NCI-H2196 treated with DMSO at 0.1 percent for 48 hours (cell line): ENCODE measurements around the gene RTN4RL2.
A peak's percentile ranks its signal among the peaks of the same experiment; 100 is the strongest.

Experiments
- DNase-seq: peaks from one replicate; lab custom pipeline; 2025; ENCODE audit not compliant: unreplicated experiment; lab: John Stamatoyannopoulos, UW

Gene RTN4RL2

DNA sequence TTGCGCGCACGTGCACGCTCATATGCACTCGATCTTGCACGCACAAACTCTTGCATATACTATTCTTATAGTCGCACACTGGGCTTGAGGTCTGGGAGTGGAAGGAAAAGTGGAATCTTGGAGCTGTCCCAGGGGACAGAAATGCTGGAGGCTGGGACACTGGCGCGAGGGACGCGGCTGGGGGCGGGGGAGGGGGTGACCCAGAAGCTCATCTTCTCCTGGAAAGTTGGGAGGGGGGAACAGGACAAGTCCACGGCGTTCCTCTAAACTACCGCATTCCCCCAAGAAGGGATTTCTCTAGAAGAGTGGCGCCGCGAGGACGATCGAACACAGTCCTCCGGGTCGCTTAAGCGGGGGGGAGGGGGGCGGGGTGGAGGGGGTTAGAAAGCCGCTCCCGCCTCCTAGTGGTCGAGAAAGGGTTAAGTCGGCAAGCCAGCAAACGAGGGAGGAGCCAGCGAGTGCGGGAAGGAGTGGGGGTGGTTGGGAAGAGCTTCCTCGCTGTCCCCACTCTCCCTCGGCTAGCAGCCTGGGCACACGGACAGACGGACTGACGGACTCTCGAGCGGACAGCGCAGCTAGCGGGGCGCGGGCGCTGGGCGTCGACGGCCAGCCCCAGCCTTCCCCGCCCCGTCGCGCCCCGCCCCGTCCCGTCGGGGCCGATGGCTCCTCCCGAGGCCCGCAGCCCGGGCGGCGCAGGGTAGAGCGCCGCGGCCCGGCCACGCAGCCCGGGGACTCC, at the start of gene RTN4RL2:
Gene RTN4RL2, plus strand, starts transcription at position 507 of the 736 bp plus-strand sequence. CDS start 338 bp downstream, outside the sequence.
- peak; percentile 38 for DNase-seq

DNA sequence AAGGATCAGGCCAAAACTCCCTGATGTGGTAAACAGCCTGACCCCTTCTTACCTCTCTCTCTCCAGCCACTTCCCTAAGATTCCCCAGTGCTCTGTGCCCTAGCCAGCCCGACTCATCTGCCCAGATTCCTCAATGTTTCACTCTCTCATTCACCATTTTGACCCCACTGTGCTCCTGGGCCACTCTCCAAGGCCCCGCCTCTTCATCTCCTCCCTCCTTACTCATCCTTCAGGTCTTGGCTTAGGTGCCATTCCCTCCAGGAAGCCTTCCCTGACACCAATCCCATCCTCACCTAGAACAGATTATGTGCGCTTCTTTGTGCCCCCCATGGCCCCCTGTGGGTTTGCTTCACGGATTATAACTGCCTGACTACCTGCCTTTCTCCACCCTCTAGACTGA, 46.6 kb upstream of the RTN4RL2 start:
- DNase-seq = no peak

DNA sequence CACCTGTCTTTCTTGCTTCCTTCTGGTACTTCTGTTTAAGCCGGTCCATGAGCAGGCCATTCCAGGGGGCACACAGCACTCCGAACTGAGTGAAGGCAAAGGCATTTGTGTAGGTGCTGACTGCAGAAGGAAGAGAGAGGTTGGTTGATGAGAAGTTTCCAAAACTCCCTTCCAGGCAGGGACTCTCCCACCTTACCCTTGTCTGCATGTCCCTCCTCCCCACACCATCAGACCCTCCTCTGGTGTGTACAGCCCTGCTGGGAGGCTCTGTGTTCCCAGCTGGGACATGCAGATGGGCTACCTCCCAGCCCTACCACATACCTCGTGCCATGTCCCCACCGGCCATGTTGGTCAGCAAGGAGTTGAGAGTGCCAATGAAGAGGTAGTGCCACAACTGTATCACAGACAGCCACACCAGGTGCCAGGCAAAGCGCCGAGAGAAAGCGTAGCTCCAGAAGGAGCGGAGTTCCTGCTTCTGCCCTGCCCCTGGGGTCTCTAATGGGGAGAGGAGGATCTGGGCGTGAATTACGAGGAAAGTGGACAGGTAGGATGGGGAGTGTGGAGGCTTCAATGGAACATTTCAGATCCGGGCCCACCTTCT, 45.6 kb upstream of the RTN4RL2 start:
- DNase-seq = no peak

DNA sequence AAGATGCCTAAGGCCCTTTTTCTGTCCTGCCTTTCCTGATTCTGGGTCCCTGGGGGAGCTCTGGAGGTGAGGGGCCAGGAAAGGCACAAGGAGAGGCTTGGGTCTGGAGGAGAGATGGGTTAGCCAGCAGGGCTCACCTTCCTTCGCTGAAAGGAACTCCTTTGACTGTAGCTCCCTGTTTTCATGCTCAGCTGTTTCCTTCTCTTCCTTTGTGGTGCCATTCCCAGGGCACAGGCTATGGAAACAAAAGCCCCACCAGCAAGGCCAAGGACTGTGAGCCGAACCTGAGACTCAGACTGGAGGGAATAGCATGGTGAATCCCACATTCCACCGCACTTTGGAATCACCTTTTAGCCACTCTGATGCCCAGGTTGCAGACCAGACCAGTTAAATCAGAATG, 43.9 kb upstream of the RTN4RL2 start:
- DNase-seq = no peak

DNA sequence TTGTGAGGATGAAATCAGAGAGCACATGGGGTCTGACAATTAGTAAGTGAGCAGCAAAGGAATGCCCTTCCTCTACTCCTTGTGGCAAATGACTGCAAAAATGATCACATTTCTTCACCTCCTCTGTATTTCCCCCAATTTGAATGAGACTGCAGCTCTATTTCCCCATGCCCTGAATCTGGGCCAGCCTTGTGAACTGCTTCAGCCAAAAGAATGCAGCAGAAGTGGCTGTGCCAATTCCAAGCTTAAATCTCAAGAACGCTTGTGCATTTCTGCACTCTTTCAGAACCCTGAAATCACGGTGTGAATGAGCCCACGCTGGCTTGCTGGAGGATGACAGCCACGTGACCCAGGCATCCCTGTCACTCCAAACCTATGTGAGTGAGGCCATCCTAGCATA, 43.3 kb upstream of the RTN4RL2 start:
- DNase-seq = no peak

DNA sequence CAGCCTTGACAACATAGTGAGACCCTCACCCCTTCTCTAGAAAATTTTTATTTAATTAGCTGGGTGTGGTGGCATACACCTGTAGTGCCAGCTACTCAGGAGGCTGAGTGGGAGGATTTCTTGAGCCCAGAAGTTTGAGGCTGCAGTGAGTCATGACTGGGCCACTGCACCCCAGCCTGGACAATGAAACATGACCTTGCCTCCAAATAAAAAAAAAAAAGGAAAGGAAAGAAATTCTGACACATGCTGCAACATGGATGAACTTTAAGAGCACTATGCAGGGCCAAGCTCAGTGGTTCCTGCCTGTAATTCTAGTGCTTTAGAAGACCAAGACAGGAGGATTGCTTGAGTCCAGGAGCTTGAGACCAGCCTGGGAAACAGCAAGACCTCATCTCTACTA, 42.2 kb upstream of the RTN4RL2 start:
- no peak for DNase-seq

DNA sequence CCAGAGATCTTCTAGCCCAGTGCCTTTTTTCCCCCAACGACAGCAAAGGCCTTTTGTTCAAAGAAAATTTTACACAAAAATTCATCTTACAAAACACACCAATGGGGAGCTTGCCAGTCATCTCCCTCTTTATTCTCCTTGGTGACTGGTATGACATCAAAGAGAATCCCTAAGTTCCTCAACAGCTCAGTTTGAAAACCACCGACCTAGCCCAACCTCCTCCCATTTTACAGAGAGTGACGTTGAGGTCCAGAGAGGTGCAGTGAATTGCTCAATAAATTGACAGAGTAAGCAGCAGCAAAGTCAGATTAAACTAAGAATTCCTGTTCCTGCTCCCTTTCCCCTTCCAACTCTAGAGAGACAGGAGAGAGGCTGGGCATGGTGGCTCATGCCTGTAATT, 41.2 kb upstream of the RTN4RL2 start:
- no peak for DNase-seq

DNA sequence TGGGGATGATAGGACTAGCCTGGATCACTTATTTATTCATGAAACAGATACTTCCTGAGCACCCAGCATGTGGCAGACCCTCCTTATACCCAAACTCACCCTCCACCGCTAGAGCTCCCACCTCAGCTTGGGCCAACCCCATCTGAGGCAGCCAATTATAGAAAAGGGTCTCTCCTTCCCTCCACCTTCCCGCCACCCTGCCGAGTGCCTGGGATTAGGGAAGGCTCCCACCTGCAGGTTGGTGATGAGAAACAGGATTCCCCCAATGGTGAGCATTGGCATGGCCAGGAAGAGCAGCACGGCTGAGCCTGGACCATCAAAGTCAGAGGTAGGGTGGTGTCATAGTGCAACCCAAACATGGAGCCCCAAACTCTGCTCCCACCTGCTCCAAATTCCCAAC, 39.3 kb upstream of the RTN4RL2 start:
- no peak for DNase-seq

DNA sequence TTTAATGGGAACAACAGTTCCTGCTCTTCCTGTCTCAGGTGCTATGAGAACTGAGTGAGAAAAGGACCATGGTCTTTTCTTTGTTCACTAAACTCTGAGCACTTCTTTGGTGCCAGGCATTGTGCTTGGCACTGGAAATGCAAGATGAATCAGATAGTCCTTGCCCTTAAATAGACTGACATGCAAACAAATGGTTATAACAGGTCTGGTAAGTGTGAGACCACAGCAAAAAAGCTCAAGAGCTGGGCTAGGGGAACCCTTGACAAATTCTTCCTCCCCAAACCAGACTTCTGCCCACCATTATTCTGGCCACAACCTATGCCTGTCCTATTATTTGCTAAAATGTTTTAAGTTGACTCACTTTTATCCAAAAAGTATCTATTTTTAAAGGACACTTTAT, 38.5 kb upstream of the RTN4RL2 start:
- DNase-seq = no peak

DNA sequence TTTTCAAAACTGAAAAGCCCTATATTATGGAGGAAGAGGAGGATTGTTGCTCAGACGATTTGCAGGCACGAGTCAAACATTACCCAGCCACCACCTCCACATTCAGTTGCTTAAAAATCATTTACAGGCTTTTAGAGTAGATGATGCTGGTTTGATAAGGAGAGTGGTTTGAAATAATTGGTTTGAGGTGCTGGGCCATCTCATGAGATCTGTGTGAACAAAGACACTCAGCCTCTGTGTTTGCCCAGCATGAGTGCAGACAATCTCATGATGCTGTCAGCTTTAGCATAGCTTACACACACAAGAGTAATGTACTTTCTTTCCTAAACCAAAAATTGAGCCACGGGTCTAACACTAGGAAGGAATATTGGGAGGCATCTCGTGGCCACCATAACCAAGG, 37.7 kb upstream of the RTN4RL2 start:
- no peak for DNase-seq

DNA sequence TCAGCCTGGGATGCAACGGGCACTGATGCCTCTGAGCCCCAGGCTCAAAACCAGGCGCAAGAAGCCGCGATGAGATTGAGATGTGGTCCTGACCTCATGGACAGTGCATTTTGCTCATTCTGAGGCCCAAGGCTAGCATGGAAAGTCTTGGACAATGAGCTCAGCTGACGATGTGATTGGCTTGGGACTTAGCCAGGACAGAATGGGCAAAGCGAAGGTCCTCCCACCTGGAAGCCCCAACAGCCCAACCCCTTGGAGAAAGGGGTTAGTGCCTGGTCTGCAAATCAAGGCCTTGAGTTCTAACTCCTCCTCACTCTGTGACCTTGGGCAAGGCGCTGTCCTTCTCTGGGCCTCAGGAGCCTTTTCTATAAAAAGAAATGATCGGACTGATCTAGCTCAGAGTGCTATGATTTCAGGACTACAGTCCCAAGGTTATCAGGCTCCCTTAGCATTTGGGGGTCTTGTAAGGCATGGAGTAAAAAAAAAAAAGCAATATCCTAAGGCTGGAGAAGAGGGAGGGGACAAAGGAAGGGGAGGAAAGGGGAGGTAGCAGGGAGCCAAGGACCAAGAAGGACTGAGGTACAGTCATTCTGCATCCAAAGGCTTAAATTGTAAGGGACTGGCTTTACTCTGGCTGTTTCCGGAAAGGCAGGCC, 36.1 kb upstream of the RTN4RL2 start:
- DNase-seq = no peak

DNA sequence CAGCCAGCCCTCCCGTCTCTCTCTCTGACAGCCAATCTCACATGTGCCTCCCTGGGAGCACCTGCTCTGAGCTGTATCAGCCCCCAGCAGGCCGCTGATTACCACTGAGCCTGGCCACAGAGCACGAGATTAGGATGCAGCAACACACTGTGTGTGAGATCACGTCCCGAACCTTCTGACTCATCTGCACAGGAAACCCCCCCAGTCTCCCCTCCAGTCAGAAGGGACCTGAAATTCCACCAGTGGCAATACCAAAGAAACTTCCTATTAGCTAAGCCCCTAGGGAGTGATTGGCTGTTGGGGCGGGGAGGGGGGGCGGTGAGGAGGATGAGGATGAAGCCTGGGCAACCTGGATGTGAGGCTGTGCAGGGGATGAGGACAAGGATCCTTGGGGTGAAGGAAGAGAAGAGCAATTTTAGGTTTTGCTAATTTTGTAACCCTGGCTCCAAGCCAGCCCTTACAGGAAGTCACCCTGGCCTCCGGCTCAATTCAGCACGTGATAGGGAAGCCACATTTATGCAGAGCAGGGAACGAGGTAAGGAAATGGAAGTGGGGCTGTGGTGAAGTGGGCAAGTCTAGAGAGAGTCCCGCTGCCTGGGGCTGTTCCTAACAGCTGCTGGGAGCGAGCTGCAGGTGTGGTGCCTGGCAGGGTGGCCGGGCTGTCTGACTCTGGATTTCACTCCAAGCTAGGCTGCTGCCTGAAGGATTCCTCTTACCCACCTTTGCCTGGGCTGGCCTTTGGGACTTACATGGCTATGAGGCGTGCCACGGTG, 35.4 kb upstream of the RTN4RL2 start:
- DNase-seq = no peak

DNA sequence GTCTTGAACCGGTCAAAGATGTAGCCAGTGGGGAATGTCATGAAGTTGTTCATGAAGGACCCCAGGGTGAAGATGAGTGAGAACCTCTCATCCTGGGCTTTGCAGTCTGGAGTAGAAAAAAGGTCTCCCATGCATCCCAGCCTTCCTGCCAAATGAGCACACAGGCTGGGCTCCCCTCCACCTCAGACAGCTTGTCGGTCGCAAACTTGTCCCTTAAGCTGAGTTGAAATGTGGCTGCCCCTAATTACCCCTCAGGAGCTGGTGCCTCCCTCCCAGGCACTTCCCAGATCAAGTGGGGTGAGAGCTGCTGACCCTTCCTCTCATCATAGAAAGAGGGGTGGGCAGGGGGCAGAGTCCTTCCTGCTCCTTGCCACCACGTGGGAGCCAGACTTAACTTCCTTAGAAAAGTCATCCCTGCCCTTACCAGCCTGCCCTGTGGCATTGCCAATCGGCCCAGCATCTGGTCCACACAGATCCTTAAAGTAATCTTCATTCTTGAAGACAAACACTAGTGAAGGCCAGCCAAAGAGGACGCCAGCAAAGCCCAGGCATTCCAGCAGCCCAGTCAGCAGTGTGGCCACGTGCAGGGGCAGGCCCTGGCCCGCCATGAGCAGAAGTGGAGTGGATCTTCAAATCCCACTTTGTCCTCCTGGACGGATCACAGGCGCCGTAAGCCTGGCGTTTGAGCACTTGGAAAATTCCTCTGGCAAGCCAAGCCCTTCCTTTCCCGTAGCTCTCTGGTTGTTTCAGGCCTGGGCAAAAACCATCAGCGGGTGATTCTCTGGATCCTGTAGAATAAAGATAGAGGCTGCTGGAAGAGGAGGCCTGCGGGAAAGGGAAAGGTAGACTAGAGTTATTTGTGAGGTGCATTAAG, 34.5 kb upstream of the RTN4RL2 start:
- no peak for DNase-seq

DNA sequence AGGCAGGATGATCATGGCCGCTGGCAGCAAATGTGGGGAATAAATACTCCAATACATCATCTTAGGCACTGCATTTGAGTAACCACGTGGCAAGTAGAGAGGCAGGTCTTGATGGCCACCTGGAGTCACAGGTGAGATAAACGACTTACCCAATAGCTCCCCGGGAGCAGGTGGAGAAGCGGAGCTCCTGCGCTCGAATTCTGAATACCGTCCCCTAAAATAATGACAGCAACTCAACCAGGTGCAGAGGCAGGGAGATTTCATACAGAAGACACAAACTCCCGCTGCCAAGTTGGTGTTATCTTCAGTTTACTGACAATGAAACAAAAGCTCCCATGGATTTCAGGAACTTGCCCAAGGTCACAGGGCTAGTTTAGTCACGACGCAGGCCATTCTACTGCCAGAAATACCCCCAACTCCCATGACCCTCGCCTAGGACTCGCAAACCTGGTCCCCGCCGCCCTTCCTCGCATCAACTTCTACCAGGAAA, 33.8 kb upstream of the RTN4RL2 start:
- no peak for DNase-seq

DNA sequence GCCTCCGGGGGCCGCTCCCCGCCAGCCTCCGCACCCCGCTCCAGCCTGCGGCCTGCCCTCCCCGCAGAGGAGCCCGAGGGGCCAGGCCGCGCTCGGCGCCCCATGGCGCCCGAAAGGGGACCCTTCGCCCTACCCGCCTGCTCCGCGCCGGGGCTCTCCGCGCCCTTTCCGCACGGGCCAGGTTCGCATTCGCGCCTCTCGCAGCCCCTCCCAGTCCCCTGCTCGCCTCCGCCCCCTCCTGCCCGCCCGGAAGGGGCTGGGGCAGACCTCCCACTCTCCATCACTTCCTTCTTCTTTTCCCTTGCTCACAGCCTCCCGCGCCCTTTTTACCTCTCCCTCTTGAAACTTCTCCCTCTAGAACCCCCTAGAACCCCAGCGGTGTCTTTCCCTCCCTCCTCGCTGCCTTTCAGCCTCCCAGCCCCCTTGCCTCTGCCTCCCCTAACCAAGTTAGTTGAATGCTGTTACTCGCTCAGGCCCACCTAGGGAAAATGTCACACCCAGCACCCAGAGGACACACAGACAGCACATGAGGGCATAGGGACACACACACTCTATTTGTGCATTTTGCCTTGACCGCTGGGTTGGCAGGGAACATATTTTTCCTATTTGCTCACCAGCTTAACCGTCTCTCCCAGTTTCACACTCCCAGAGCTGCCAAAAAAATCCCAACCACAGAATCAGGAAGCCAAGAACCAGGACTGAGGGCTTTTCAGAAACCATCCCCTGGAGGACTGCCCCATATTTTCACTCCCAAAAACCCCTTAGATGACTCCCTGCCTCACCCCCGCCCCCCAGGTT, 33.2 kb upstream of the RTN4RL2 start, which contains the start of gene SLC43A3:
Gene SLC43A3, minus strand, starts transcription at position 193 of the 798 bp plus-strand sequence. CDS start 949 bp downstream, outside the sequence.
- peak; percentile 45 for DNase-seq

DNA sequence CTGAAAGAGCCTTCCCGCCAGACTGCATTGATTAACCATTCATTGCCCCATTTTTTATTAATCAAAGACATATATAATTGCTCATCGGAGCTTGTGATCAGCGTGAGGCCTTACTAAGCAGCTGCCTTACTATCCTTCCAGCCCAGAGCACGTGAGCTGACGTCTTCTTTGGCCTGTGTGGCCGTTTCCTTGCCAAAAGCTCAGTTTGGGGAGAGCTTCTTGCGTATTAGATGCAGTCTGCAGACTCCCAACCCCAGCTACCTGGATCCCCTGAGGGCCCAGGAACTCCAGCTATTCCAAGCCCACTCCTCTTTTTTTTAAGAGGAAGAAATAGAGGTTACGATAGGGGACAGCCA, 32.6 kb upstream of the RTN4RL2 start:
- DNase-seq = no peak

DNA sequence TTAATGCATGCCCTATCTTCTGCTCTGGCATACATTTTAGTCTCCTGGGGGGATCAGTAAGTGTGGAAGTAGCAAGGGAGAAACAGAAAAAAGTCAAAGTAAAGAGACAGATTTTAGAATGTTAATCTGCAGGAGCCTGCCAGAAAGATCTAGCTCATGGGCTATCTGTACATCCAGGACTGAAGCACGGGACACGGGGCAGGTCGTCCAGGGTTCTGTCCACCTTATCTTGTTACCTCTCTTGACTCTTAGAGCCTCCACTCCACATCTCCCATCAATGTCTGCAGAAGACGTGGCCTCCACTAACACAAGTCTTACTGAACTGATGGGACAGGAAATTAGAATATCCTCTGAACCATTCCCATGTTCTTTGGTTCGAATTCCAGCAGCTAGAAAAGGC, 31.7 kb upstream of the RTN4RL2 start:
- no peak for DNase-seq

DNA sequence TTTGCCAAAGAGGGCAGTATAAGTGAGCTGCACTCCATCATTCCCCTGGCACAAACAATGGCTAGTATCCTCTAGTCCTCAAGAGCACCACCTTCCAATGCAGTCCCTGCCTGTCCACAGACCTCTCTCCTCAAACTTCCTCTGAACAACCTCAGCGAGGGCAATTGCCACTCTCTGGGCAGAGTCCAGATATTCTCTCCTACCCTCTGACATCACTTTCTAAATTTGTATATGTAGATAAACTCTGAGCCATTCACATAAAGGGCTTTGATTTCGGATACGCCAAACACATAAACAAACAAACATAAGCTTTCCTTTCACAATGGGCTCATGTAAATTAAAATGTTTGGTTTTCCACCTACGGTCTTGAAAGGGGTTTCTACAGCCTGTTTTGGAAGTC, 30.4 kb upstream of the RTN4RL2 start:
- no peak for DNase-seq

DNA sequence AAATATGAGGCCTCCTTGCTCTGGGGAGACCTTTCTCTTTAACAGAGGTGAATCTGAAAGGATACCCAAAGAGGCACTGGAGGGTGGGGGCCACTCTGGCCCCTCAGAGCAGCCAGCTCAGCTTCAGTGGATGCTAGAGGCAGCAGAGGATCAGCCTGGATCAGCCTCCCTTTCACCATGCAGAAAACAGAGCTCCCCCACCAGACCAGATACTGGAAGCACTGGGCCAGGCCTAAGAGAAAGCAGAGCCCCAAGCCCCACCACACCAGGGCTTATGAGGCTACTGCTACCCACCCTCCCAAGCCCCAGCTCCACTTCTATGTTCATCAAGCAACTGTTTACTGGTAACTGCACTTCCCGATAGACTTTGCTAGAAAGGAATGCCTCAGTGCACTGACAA, 29.4 kb upstream of the RTN4RL2 start:
- no peak for DNase-seq

DNA sequence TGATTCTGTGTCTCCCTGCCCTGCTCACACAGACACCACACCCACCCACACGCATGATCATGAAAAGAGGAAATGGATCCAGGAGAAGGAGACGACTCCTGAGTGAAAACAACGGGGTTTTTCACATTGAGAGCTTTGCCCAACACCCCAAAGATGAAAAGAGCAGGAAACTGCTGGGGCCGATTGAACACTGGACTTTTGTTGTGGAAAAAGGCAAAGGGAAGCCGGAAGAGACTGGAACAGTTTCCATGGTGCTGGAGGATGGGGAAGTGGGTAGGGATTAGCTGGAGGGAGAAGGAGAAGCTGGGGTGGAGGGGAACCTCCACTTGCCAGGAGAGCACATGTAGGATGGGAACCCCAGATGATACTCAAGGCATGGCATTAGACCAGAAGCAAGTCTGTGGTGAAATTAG, 28.2 kb upstream of the RTN4RL2 start:
- DNase-seq = no peak
